ENCODE results near the gene ENOX1.

ENOX1 gene

DNA sequence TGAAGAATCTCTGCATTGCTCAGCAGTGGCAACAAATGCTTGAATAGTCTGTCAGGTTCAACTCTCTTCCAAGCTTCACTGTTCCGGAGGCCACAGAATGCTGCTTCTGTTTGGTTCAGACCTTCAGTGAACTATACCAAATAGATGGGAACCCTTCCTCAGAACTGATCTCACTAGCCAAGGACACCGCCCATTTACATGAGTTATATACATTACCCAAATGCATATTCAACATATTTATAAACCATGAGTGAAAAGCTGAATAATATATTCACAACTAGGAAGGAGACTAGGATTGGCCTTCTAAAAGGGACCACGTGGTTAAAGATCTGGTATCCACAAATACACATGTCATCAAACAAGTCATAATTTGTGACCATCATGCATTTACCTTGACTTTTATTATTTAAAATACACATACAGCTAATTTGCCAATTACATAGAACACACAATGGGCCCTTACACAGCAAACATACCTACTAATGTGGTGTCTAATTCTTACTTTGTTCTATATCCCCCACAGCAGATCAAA lies 49.3 kb downstream of the ENOX1 start:
- no peak for DNase-seq

DNA sequence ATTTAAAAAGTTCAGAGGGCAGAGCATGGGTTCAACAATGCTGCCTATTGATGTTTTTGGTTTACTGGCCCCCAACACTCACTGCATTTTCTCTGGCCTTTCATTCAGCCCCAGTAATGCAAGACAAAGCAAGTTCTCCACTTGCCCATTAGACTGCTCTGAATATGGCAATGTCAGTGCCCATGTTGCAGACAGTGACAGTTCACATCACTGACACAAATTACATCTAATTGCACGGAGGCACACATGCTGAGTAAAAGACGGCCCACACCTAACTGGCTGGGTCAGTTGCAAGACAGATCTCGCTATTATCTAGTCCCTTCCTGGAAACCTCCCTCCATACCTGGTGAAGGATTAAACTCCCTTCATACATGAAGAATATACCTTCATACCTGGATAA lies 54.0 kb downstream of the ENOX1 start:
- DNase-seq = no peak

DNA sequence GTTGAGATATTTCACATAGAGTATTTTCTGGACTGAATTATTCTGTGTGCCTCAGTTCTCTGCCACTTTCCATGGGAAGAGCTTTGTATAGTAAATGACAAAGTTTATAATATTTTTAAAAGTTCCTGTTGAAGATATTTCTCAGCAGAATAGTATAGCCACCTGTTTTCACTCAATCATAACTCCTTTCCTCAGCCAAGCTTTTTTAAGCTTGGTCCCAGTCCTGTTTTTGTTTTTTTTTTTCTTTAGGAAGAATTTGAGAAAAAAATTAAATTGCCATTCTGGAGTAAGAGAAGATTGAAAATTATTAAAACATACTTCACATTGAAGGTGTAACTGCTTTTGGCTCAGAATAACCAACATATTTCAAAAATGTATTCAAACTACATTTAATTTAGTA lies 55.5 kb downstream of the ENOX1 start:
- no peak for DNase-seq

DNA sequence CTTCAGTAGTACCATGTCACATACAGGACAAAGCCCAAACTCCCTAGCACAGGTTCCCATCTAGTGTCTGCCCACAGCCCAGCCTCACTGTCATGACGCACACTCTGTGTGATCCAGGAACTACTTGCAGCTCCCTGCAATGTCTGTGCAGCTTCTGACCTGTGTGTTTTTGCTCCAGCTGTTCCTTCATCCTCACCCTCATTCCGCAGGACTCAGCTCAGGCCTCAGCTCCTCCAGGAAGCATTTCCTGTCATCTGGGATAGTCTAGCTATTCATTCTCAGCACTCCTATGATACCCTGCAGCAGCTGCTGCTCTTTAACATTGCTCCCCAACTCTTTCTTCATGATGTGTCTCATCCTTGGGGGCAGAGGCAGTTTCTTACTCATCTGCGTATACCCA lies 56.1 kb downstream of the ENOX1 start:
- no peak for DNase-seq

DNA sequence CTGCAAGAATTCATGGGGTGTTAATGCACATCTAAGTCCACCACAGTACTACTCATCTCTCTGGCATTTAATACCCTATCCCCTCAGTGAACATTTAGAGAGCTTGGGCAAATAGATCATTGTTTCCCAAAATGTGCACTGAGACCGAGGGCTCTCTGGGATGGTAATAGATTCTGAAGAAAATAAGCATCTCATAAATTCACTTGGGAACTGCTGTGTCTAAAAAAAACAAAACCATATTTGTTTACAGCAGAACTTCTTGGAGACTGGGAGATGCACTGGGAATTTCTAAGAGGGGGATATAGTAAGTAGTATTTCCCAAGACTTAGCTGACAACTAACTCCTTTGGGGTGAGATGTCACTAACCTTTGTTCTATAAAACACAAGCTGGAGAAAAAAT lies 58.4 kb downstream of the ENOX1 start:
- DNase-seq = no peak

DNA sequence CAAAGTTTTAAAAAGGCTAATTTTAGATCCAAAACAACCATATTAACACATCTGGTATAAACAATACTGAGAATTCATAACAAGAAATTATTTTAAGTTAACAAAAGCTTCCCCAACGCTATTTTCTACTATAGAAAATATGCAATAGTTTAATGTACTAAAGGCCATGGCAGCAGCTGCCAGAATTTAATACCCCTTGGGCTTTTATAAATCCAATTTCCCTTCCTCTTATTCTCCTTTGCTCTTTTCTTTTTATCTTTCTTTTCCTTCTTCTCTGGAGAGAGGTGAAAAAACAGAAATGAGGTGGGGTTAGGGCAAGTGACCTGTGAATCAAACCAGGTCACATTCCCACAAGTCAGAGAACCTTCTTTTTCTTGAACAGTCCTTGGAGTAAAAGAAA lies 58.9 kb downstream of the ENOX1 start:
- DNase-seq = no peak

DNA sequence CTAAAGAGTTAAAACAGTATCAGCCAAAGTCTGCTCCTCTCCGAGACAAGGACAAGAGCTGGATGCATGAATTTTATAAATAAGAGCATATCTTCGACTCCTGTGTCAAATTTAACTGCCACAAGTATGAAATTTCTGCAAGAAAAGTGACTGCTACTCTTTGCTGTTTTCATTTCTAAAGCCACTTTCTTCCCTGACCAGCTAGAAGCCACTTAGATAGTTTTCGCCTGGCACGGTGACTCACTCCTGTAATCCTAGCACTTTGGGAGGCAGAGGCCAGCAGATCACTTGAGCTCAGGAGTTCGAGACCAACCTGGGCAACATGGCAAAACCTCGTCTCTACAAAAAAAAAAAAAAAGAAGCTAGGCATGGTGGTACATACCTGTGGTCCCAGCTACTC lies 61.3 kb downstream of the ENOX1 start:
- DNase-seq = no peak

DNA sequence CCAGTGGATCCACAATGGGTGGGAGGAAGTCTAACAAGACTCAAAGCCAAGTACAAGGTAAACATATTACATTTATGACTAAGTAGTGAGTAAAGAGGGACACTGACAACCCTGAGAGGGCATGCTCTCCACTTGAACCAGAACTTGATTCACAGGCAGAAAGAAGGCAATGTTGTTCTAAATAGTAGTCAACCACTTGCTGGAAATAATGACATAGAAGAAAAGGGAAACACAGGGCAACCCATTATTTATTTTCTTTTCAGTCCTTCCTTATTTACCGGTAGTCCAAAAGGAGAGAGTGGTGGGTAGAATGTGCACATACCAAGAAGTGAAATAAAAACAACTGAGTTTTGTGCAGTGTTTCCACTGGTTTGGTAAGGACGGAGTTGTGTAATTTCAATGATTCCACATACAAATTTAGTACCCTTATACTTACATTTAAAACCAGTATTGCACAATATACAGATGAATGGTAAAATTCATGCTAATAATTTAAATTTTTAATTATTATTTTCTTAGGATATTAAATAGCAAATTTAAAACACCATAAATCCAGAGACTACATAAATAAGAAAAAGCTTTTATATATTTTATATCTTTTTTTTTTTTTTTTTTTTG lies 65.9 kb downstream of the ENOX1 start:
- DNase-seq = no peak

DNA sequence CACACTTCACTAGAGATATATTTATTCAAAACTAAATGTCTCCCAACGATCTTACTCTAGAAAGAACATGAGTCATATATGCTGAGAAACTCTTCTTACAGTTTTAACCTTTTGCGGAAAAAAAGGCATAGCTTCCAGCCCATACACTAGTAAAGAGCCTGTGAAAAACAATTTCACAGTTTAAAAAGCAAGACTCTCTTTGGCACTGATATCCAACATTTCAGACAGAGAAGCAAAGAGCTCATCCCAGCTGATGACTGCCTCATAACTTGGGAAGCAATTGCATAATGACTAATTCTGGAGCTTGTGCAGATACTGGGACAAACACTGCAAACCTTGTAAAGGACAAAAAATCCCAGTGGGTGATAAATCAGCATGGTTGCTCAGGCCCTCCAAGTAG lies 88.0 kb downstream of the ENOX1 start:
- peak in 1 of 3 donors; percentile 20 for DNase-seq

GRCh38 chr13:43698009-43698408 lies 88.8 kb downstream of the ENOX1 start:
- peak; percentile 49 to 80 (median 68) for DNase-seq

DNA sequence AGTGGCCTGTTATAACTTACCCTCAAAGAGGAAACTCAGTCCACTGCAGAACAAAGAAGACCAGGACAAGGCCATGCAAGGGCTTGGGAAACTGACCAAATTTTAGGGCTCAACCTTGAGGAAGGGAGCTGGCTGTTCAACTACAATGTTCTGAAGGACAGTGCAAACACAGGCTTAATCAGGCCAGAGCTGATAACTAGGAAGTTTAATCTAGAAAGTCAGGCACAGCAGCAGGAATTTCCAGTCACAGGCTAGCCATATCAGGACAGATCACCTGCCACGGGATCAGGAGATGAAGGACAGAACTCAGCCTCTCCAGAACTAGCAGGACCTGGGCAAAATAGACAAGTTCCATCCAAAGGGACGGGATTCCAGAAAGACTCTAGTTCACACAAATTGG lies 89.4 kb downstream of the ENOX1 start:
- DNase-seq = no peak

- peak in 2 of 3 donors; percentile 12 to 26 for DNase-seq
Observed at GRCh38 chr13:43694146-43694664, 92.6 kb downstream of the ENOX1 start.

- DNase-seq = no peak
Observed at GRCh38 chr13:43693639-43694038, 93.1 kb downstream of the ENOX1 start.

GRCh38 chr13:43688227-43688907 lies 98.4 kb downstream of the ENOX1 start:
- DNase-seq = no peak

DNA sequence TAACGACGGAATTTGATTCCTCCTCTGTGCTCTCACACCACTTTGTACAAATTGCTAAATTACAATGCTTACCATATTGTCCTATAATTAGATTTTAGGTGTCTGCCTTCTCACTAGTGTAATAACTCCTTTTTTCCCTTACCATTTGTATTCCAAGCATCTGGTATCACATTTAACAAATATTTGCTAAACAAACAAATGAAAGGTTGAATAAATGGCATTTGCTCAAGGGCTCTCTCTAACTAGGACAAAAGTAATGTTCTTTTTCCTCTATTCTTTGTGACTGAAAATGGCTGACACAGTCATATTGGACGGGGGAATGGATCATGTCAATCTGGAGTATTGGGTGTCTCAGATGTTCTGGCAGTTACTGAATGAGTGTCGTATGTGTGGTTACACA lies 99.7 kb downstream of the ENOX1 start:
- no peak for DNase-seq

DNA sequence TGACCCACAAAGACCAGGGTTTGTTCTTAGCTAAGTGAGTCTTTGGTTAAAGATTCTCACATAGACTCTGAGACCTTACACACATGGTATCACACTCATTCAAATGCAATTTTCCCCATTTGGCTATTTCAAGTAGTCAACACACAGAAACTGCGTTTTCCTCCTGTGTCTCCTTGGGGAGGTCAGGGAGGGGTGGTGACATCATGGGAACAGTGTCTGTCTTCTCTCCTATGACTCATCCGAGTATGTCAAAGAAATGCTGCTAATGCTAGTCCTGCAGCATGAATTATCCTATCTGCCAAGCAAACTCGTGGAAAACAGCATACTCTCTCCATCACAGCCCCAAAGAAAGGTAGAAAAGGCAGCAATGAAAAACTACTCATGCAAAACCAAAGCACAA lies 100.2 kb downstream of the ENOX1 start:
- DNase-seq = peak; percentile 37 to 60 (median 49)

GRCh38 chr13:43684963-43685725 lies 101.6 kb downstream of the ENOX1 start:
- no peak for DNase-seq

GRCh38 chr13:43682701-43683100 lies 104.1 kb downstream of the ENOX1 start:
- DNase-seq = no peak

DNA sequence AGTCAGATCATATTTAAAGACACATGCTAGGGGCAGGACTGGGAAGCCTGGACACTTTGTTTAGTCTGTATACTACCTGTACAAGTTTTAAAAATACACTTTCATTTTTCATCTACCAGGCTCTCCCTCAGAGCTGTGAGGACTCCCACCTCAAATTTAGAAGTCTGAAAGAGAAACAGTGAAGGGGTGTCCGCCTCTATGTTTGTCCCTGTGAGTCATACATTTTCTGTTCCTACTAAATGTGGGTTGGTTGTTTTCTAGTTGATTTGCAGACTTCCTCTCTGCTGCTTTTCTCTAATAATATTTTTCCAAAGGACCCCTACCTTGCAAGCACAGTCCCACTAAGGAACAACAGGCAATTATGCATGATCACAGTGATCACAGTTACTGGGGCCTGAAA lies 110.5 kb downstream of the ENOX1 start:
- DNase-seq = peak; percentile 39 to 52 (median 46)

GRCh38 chr13:43675577-43675976 lies 111.2 kb downstream of the ENOX1 start:
- no peak for DNase-seq

- DNase-seq = no peak
Observed at GRCh38 chr13:43669964-43670363, 116.8 kb downstream of the ENOX1 start.

- DNase-seq = no peak
Observed at GRCh38 chr13:43669101-43669500, 117.7 kb downstream of the ENOX1 start.

GRCh38 chr13:43666403-43666802 lies 120.4 kb downstream of the ENOX1 start:
- DNase-seq = no peak

DNA sequence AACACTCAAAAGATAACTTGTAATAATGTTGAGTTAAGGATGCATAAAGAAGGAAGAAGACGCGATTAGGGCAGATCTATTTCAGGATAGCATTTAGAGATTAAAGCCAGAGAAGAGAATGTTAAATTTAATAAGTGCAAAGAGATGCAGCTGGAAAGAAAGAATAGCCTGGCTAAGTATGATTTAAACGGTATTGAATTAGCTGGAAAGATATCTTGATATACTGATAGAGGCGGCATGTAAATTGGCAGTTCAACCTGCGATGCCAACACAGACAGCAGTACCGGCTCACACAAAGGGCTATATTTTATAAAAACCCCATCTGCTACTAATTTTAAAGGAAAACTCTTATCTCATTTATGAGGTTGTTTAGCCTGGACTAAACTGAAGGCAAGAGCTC lies 121.4 kb downstream of the ENOX1 start:
- no peak for DNase-seq

Measured in suppressor macrophage treated with lipopolysaccharide for 1 hour (primary cell).